ENCODE results near the gene ANKRD39. TPM values are rescaled to one million over a fixed set of nuclear protein-coding genes. Genes with fewer than 3 reads are reported as not detected.

The ANKRD39 gene
- total and polyA plus RNA-seq, 10 of the 15 experiments (the other 5 are each of a cell fraction or from before 2014, with no cell fraction given): 7.4 to 36.2 (median 23.7) TPM

DNA sequence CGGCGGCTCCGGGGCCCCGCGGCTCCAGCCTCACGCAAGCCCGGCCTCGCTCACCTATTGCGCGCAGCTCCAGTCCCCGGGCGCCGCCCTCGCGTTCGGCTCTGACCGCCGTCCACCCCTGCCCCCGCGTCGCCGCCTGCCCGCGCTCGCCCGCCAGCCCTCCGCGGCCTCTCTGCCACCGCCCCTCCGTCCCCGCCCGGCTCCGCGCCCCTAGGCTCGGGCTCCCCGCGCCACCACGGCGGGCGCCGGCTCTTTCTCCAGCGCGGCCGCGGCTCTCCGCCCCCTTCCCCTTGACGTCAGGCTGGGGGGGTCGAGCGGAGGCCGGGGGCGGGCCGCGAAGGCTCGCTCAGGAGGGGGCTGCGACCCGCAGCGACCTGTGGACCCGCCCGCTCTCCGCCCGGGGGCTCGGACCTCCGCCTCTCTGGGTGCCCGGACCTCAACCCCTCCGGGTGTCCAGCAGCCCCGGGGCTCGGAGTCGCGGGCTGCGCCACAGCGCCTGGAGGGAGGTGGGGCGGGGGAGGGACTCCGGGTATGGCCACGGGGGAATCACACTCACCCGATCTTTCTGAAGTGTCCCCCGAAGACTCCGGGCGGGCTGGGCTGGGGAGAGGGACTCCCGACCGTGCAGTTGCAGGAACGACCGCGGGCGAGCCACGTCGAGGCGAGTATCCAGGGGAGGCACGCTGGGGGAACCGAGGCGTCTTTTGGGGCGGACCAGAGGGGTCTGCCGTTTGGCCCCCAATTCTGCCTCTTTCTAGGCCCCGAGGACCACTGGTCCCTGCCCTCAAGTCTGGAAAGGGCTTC, 12.2 kb upstream of the ANKRD39 start, which contains the start of gene SEMA4C:
TSS of gene SEMA4C (minus strand) at position 259 of the 804 bp plus-strand sequence. CDS start 2,194 bp downstream, outside the sequence.
- intact Hi-C loops (cut with micrococcal nuclease; ENCODE audit: unreplicated experiment) (loop anchor here (5.0 kb wide), 1 partner anchor 233 kb away; the partner anchor contains the start of gene KANSL3), in situ Hi-C loops (cut with MboI) (no loop called here)
- BruUV-seq (replicated peaks): no TSS peak
- ChIA-PET POLR2A (interaction anchor here (1.3 kb wide), 2 partner anchors 12 to 84 kb away, joined by 4 read pairs; partner anchors contain the start of gene ANKRD39), SMC1A (ENCODE audit: uncharacterized antibody, unreplicated experiment) (interaction anchor here (1.0 to 1.8 kb wide), 4 partner anchors 12 to 93 kb away, joined by 3 to 8 read pairs (median 4); partner anchors contain the start of gene ANKRD39), CTCF (interaction anchor here (1.6 to 2.2 kb wide), 2 partner anchors 12 to 81 kb away, joined by 9 to 22 read pairs; partner anchors contain the start of gene ANKRD39), RAD21 (ENCODE audit: unreplicated experiment) (interaction anchor here (0.9 to 2.0 kb wide), 4 partner anchors 12 to 242 kb away, joined by 3 to 19 read pairs (median 3); partner anchors contain the start of genes ANKRD36 and ANKRD39)
- peak within 1 kb of the TSS; percentile 63 for H2AFZ ChIP-seq (ENCODE audit: control insufficient read depth, low read depth, low read length)
- H3K79me2 ChIP-seq (ENCODE audit: control insufficient read depth, insufficient read depth, low read length): peaks cover 38% of the 10 kb centered on the region
- peaks cover 5 to 9% of the 10 kb centered on the region in 2 experiments; a peak in 3 of 4 replicates for H3K36me3 ChIP-seq (ENCODE audit: control insufficient read depth in 2 of 2, insufficient read depth in 2 of 2, low read length in 1 of 2)
- DNase-seq (ENCODE audit: low read depth, low spot score) (no peak), ATAC-seq (peak; percentile 19), FAIRE-seq (no peak)
- H3K4me3 ChIP-seq: peak within 1 kb of the TSS; percentile 95
- H3K4me1 ChIP-seq (ENCODE audit: control insufficient read depth, insufficient read depth, low read length): peaks cover 36% of the 10 kb centered on the region
- WGBS (ENCODE audit: insufficient coverage, insufficient replicate concordance, low lambda C conversion rate, missing lambda C conversion rate): 13% methylated on average over 41 of the region's 93 CpGs
- peak within 1 kb of the TSS; percentile 85 for H3K9ac ChIP-seq (ENCODE audit: control insufficient read depth, insufficient read depth, low read length)
- no peaks in the 10 kb centered on the region for H4K20me1 ChIP-seq (ENCODE audit: control insufficient read depth, insufficient read depth)
- H3K9me3 ChIP-seq (replicated peaks; ENCODE audit: control insufficient read depth, insufficient read depth, low read length): no peaks in the 10 kb centered on the region
- no peaks in the 10 kb centered on the region; a peak in 1 of 4 replicates for H3K27me3 ChIP-seq (replicated peaks in 1 of 2; ENCODE audit: control insufficient read depth in 2 of 2, insufficient read depth in 2 of 2, low read length in 1 of 2)
- H3K4me2 ChIP-seq (ENCODE audit: control insufficient read depth, insufficient read depth): peak within 1 kb of the TSS; percentile 90
- peak within 1 kb of the TSS; percentile 86 for H3K27ac ChIP-seq (ENCODE audit: control insufficient read depth, insufficient read depth)
- peak; percentile 24; the same call in 1 of the 2 replicates for TF ChIP-seq YY1 (IDR thresholded peaks at IDR 0.05; ENCODE audit: low read depth, low read length)
- TF ChIP-seq NFIC (IDR thresholded peaks at IDR 0.05; ENCODE audit: low read depth, low read length): no peak
- TF ChIP-seq TBL1XR1 (IDR thresholded peaks at IDR 0.05; ENCODE audit: low read depth, low read length): no peak
- TF ChIP-seq ZBED1 (IDR thresholded peaks at IDR 0.05; ENCODE audit: borderline replicate concordance): no peak
- TF ChIP-seq SUZ12 (IDR thresholded peaks at IDR 0.05; ENCODE audit: unreplicated experiment): no peak
- TF ChIP-seq, protein P1, sequence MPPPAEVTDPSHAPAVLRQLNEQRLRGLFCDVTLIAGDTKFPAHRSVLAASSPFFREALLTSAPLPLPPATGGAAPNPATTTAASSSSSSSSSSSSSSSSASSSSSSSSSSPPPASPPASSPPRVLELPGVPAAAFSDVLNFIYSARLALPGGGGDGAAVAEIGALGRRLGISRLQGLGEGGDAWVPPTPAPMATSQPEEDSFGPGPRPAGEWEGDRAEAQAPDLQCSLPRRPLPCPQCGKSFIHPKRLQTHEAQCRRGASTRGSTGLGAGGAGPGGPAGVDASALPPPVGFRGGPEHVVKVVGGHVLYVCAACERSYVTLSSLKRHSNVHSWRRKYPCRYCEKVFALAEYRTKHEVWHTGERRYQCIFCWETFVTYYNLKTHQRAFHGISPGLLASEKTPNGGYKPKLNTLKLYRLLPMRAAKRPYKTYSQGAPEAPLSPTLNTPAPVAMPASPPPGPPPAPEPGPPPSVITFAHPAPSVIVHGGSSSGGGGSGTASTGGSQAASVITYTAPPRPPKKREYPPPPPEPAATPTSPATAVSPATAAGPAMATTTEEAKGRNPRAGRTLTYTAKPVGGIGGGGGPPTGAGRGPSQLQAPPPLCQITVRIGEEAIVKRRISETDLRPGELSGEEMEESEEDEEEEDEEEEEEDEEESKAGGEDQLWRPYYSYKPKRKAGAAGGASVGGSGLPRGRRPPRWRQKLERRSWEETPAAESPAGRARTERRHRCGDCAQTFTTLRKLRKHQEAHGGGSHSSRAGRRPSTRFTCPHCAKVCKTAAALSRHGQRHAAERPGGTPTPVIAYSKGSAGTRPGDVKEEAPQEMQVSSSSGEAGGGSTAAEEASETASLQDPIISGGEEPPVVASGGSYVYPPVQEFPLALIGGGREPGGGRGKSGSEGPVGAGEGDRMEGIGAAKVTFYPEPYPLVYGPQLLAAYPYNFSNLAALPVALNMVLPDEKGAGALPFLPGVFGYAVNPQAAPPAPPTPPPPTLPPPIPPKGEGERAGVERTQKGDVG (CRISPR knock-in tag; IDR thresholded peaks at IDR 0.05): no peak
- TF ChIP-seq E2F4 (IDR thresholded peaks at IDR 0.05; ENCODE audit: low read depth, low read length): no peak
- TF ChIP-seq MEF2B (IDR thresholded peaks at IDR 0.05; ENCODE audit: partially characterized antibody, poor library complexity, severe bottlenecking): peak; percentile 54
- peak; percentile 66; the same call in 1 of the 2 replicates for TF ChIP-seq POLR2A (IDR thresholded peaks at IDR 0.05; ENCODE audit: low read depth, low read length)
- TF ChIP-seq BHLHE40 (IDR thresholded peaks at IDR 0.05; ENCODE audit: borderline replicate concordance in 1 of 2, low read depth in 2 of 2, low read length in 1 of 2): peak in 1 of 2 experiments; percentile 49; a peak in 1 of 4 replicates
- TF ChIP-seq, protein P2, sequence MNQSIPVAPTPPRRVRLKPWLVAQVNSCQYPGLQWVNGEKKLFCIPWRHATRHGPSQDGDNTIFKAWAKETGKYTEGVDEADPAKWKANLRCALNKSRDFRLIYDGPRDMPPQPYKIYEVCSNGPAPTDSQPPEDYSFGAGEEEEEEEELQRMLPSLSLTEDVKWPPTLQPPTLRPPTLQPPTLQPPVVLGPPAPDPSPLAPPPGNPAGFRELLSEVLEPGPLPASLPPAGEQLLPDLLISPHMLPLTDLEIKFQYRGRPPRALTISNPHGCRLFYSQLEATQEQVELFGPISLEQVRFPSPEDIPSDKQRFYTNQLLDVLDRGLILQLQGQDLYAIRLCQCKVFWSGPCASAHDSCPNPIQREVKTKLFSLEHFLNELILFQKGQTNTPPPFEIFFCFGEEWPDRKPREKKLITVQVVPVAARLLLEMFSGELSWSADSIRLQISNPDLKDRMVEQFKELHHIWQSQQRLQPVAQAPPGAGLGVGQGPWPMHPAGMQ (IDR thresholded peaks at IDR 0.05; ENCODE audit: borderline replicate concordance): no peak
- no peak for TF ChIP-seq PAX8 (IDR thresholded peaks at IDR 0.05)
- no peak for TF ChIP-seq SUPT20H (IDR thresholded peaks at IDR 0.05; ENCODE audit: borderline replicate concordance, control insufficient read depth, low read depth, low read length)
- peak; percentile 62; the same call in 1 of the 2 replicates for TF ChIP-seq CREM (IDR thresholded peaks at IDR 0.05; ENCODE audit: low read depth)
- TF ChIP-seq, protein P3, sequence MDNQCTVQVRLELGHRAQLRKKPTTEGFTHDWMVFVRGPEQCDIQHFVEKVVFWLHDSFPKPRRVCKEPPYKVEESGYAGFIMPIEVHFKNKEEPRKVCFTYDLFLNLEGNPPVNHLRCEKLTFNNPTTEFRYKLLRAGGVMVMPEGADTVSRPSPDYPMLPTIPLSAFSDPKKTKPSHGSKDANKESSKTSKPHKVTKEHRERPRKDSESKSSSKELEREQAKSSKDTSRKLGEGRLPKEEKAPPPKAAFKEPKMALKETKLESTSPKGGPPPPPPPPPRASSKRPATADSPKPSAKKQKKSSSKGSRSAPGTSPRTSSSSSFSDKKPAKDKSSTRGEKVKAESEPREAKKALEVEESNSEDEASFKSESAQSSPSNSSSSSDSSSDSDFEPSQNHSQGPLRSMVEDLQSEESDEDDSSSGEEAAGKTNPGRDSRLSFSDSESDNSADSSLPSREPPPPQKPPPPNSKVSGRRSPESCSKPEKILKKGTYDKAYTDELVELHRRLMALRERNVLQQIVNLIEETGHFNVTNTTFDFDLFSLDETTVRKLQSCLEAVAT (IDR thresholded peaks at IDR 0.05): peak; percentile 56; the same call in 1 of the 2 replicates

Measured in GM12878 (cell line).